ENCODE measurements around the gene AMHR2.

The AMHR2 gene

GRCh38 chr12:53453953-53454640 lies 30.4 kb downstream of the AMHR2 start:
- no peak for DNase-seq

GRCh38 chr12:53454707-53455106 lies 31.1 kb downstream of the AMHR2 start:
- DNase-seq: no peak

GRCh38 chr12:53456654-53457366 lies 33.2 kb downstream of the AMHR2 start:
- DNase-seq: no peak

- DNase-seq: no peak
These were observed 35.4 kb downstream of the AMHR2 start for GRCh38 chr12:53459097-53459496.

GRCh38 chr12:53461059-53461458 lies 37.4 kb downstream of the AMHR2 start:
- no peak for DNase-seq

- DNase-seq: no peak
These were observed 37.9 kb downstream of the AMHR2 start for GRCh38 chr12:53461591-53461990.

- no peak for DNase-seq
These were observed 39.3 kb downstream of the AMHR2 start for GRCh38 chr12:53462935-53463334.

GRCh38 chr12:53463802-53464560 lies 40.3 kb downstream of the AMHR2 start:
- no peak for DNase-seq

GRCh38 chr12:53464685-53465418 lies 41.2 kb downstream of the AMHR2 start:
- DNase-seq: no peak

GRCh38 chr12:53465679-53466078 lies 42.0 kb downstream of the AMHR2 start:
- peak; percentile 34 for DNase-seq

- DNase-seq: no peak
These were observed 43.0 kb downstream of the AMHR2 start for GRCh38 chr12:53466640-53467039.

- no peak for DNase-seq
These were observed 43.4 kb downstream of the AMHR2 start for GRCh38 chr12:53467082-53467481.

- DNase-seq: no peak
These were observed 44.2 kb downstream of the AMHR2 start for GRCh38 chr12:53467880-53468279.

GRCh38 chr12:53468282-53468681 lies 44.6 kb downstream of the AMHR2 start:
- no peak for DNase-seq

GRCh38 chr12:53472056-53472582 lies 48.5 kb downstream of the AMHR2 start:
- no peak for DNase-seq

GRCh38 chr12:53474077-53474476 lies 50.4 kb downstream of the AMHR2 start:
- DNase-seq: no peak

- DNase-seq: no peak
These were observed 51.2 kb downstream of the AMHR2 start for GRCh38 chr12:53474819-53475218.

GRCh38 chr12:53476769-53477209 lies 53.1 kb downstream of the AMHR2 start:
- DNase-seq: peak; percentile 16

- DNase-seq: no peak
These were observed 55.2 kb downstream of the AMHR2 start for GRCh38 chr12:53478865-53479264.

GRCh38 chr12:53479331-53479730 lies 55.7 kb downstream of the AMHR2 start:
- DNase-seq: no peak

- DNase-seq: no peak
These were observed 57.1 kb downstream of the AMHR2 start for GRCh38 chr12:53480491-53481442.

Data from suppressor macrophage treated with lipopolysaccharide for 4 hours (primary cell).